MM.1S (cell line): ENCODE results near the gene BOD1.

Experiments
- EZH2phosphoT487 ChIP-seq: fragments of 300-600 bp; sonication (generic); IDR thresholded peaks from 2 replicates; pipeline ENCODE4 v1.6.1; 2018; ENCODE audit warnings: antibody characterized with exemption, low read length
- TF ChIP-seq, protein P1 (sequence below): fragments of 300-600 bp; sonication (generic); IDR thresholded peaks from 2 replicates; pipeline ENCODE4 v1.5.1; 2016; ENCODE audit warnings: antibody characterized with exemption, low read length, mixed read lengths

GRCh38 chr5:173573126-173573960, 43.1 kb downstream of the BOD1 start:
- TF ChIP-seq, protein P1, sequence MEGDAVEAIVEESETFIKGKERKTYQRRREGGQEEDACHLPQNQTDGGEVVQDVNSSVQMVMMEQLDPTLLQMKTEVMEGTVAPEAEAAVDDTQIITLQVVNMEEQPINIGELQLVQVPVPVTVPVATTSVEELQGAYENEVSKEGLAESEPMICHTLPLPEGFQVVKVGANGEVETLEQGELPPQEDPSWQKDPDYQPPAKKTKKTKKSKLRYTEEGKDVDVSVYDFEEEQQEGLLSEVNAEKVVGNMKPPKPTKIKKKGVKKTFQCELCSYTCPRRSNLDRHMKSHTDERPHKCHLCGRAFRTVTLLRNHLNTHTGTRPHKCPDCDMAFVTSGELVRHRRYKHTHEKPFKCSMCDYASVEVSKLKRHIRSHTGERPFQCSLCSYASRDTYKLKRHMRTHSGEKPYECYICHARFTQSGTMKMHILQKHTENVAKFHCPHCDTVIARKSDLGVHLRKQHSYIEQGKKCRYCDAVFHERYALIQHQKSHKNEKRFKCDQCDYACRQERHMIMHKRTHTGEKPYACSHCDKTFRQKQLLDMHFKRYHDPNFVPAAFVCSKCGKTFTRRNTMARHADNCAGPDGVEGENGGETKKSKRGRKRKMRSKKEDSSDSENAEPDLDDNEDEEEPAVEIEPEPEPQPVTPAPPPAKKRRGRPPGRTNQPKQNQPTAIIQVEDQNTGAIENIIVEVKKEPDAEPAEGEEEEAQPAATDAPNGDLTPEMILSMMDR = peak; percentile 94
- no peak for TF ChIP-seq EZH2phosphoT487
